GM19438 (cell line): ENCODE results near the gene DGKA.
A peak's percentile ranks its signal among the peaks of the same experiment; 100 is the strongest.
"Not testable (repeated sequence)": the region's sequence is repeated elsewhere in the genome, so short reads cannot be mapped to it uniquely, and the experiment has no call there.

Experiments
- ATAC-seq: cut with Tn5 transposase; IDR thresholded peaks from one replicate; pipeline ENCODE4 v1.9.1; 2021; ENCODE audit warnings: low read depth; ENCODE audit not compliant: unreplicated experiment

Gene DGKA

DNA sequence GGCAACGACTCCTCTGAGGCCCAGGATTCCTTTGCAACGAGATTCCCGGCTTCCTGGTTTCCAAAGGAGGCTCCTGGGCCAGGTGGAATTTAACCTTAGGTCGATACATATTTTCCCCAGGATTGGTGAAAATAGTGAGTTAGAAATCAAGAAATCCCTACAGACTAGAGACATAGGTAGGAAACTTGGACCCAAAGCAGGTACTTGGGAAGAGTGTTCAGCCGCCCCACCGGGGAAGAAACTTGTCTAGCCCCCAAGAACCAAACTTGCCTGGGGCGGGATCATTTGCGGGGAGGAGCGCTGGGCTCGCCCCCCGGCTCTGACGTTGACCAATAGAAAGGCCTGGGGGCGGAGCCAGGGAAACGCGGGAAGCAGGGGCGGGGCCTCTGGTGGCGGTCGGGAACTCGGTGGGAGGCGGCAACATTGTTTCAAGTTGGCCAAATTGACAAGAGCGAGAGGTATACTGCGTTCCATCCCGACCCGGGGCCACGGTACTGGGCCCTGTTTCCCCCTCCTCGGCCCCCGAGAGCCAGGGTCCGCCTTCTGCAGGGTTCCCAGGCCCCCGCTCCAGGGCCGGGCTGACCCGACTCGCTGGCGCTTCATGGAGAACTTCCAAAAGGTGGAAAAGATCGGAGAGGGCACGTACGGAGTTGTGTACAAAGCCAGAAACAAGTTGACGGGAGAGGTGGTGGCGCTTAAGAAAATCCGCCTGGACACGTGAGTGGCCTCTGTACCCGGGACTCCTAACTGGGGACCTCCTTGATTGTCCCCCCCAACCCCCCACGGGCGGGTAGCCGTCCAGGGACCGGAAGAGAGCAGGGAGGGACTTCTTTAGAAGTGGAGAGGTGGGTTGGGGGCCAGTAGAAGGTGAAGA lies 35.7 kb downstream of the DGKA start, which contains the start of gene CDK2:
CDK2 (plus strand) TSS at position 423 of the 874 bp plus-strand sequence; CDS start at position 602, 179 bp downstream.
- peak; percentile 97 for ATAC-seq

DNA sequence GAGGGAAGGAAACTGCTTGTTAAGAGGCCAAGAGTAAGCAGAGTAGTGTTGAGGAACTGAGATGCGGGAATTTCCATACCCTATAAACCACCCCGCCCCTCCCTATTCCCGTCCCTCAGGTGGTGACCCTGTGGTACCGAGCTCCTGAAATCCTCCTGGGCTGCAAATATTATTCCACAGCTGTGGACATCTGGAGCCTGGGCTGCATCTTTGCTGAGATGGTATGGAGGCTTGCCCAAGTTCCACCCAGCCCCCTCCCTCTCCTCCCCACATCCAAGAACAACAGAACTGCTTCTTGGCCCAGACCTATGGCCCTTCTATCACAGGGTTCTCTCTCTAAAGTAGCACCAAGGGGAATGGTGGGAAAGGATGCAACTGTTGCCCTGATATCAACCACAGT lies 38.4 kb downstream of the DGKA start:
- ATAC-seq: no peak

DNA sequence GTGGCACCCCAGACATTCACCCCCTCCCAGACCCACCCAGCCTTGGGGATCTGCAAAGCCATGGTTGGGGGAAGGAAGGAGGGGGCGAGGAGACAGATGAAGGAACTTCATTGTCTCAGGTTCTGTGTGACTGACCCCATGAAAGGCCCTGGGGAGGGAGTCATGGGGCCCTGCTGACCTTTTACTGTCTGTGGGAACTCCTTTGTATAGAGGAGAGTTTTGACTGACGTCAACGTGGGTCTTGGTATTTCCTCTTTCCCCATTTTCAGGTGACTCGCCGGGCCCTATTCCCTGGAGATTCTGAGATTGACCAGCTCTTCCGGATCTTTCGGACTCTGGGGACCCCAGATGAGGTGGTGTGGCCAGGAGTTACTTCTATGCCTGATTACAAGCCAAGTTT lies 39.8 kb downstream of the DGKA start:
- ATAC-seq: no peak

DNA sequence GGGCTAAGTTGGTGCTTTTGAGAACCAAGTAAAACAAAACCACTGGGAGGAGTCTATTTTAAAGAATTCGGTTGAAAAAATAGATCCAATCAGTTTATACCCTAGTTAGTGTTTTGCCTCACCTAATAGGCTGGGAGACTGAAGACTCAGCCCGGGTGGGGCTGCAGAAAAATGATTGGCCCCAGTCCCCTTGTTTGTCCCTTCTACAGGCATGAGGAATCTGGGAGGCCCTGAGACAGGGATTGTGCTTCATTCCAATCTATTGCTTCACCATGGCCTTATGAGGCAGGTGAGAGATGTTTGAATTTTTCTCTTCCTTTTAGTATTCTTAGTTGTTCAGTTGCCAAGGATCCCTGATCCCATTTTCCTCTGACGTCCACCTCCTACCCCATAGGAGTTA lies 41.1 kb downstream of the DGKA start:
- no peak for ATAC-seq

DNA sequence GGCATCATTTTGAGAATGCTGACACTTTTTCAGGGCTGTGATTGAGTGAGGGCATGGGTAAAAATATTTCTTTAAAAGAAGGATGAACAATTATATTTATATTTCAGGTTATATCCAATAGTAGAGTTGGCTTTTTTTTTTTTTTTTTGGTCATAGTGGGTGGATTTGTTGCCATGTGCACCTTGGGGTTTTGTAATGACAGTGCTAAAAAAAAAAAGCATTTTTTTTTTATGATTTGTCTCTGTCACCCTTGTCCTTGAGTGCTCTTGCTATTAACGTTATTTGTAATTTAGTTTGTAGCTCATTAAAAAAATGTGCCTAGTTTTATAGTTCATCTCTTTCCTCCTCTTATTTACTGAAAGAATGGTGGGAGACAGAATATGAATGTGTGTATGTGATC lies 41.5 kb downstream of the DGKA start:
- no peak for ATAC-seq

DNA sequence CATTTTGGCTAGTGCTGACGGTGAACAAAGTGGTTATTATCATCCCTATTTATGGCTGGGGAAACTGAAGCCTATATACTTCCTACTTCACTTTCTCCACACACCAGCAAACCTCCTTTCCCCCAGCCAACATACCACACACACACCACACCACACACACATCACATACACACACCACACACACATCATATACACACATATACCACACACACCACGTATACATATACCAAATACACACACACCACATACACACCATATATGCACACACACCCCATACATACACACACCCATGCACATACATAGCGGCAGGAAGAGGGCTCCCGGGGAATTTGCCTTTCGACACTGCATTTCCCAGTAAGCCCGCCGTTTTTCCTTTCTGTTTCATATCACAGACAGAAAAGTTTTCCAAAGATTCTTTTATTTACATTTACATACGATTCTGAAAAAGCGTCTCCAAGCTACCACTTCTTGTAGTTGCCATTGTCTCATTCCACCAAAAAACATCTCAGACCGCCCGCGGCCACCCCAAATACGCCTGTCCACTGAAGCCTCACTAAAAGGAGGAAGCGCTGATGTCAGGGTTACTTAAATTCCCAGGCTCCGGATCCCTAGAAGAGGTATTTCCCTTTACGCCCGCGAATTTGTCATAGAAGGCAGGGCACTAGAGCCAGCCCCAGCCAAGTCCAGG lies 42.1 kb downstream of the DGKA start:
- no peak for ATAC-seq

DNA sequence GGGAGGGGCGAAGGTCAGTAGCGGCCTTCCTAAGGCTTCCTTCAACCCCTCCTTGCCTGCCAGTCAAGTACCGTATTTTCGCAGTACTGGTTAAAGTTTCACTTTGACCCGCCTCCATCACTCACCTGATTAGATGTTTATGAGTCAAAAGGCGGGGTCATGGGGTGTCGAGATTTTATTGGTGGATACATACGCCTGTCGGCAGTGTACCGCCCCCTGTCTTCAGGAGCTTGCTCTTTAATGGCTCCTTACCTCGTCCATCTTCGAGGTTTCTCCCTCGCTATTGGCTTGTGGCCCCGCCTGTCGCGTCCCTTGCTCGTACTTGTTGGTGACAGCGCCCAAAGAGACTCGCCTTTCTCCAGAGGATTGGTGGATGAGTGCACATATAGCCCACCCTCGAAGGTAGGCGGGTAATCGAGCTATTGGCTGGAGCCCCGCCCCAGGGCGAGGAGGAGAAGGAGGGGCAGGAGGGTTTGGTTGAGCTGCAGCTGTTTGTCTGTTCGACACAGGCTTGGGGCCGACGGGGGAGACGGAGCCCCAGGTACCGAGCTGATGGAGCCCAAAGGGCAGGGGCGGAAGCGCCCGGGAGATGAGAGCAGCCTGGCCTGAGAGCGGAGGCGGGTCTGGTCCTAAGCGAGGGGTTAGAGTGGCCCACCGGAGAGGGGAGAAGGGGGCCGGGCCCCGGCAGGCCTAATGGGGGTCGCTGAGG lies 42.8 kb downstream of the DGKA start, which contains the start of gene RAB5B:
RAB5B (plus strand) TSS at position 480 of the 709 bp plus-strand sequence. CDS start 12,883 bp downstream, outside the sequence.
- peak; percentile 90 for ATAC-seq

DNA sequence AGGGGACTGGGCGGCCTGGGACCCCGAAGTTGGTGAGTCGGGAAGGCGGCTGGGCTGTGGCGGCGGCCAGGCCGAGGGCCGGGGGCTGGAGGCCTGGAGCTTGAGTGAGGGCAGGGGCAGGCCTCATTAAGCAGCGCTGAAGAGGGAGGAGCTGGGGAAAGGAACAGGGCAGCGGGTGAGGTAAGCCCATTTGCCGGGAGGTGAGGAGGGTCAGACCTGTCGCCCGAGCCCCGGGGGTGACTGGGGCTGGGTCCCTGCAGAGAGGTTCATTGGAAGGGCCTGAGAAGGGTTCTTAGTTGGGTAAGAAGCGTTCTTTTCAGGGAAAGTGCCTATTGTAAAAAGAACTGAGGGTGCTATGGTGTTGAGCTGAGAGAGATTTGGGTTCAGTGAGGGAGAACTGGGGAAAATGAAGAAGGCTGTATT lies 43.4 kb downstream of the DGKA start:
- peak; percentile 10 for ATAC-seq

DNA sequence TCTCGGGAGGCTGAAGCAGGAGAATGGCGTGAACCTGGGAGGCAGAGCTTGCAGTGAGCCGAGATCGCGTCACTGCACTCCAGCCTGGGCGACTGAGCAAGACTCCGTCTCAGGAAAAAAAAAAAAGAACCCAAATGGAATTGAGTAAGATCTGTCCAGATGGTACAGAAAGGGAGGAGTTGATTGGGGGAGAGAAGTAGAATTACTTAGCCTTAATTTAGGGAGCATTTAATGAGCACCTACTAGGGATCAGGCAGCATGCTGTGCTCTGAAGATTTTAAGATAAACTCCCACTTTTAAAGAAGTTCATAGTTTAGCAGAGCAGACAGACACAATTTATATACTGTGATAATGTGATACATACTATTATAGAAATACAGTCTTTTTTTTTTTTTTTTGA lies 47.4 kb downstream of the DGKA start:
- no peak for ATAC-seq

DNA sequence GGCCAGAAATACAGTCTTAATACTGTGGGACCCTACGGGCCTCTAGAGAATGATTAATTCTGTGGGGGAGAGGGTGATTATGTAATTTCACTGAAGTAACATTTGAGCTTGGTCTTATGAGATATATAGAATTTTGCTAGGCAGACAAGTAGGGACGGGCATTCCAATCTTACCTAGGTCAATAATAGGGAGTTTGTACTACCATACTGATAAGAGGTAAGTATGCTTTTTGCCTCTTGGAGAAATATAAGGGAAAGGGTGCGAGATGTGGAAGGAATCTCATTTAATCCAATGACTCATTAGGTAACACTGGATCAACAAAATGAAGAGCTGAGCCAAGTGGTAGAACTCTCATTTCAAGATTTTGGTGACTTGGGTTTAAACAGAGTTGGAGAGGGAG lies 48.1 kb downstream of the DGKA start:
- ATAC-seq: no peak

DNA sequence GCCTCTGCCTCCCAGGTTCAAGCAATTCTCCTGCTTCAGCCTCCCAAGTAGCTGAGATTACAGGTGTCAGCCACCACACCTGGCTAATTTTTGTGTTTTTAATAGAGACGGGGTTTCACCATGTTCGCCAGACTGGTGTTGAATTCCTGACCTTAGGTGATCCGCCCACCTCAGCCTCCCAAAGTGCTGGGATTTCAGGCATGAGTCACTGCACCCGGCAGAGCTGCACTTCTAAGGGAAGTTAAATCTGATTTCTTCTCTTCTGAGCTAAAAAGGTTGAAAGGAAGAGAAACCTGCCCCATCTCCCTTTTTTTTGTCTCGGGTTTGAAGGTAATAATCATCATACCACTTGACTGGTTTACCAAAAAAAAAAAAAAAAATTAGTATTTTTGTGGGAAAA lies 50.9 kb downstream of the DGKA start:
- ATAC-seq: not testable (repeated sequence)

DNA sequence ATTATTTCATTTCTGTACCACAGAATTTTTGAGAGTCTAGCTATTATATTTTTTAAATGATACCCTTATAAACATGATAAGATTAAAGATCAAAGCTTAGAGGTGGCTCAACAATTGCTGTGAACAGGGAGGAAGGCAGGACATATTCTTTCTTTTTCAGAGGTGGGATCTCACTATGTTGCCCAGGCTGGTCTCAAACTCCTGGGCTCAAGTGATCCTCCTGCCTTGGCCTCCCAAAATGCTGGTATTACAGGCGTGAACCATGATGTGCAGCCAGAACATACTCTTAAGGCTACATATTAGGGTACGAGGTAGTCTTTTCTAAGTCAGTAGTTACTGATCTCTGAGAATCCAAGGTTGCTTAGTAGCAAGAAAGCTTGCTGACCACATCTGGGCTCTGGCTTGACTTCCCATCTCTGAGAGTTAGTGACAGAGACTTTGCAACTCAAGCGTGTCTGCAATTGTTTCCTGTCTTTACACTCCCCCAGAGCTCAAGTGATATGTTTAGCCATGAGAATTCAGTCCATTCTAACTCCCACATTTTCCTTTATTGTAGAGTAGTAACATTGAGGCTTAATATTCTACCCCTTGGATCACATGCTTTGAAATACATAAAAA lies 51.5 kb downstream of the DGKA start:
- ATAC-seq: peak; percentile 80

DNA sequence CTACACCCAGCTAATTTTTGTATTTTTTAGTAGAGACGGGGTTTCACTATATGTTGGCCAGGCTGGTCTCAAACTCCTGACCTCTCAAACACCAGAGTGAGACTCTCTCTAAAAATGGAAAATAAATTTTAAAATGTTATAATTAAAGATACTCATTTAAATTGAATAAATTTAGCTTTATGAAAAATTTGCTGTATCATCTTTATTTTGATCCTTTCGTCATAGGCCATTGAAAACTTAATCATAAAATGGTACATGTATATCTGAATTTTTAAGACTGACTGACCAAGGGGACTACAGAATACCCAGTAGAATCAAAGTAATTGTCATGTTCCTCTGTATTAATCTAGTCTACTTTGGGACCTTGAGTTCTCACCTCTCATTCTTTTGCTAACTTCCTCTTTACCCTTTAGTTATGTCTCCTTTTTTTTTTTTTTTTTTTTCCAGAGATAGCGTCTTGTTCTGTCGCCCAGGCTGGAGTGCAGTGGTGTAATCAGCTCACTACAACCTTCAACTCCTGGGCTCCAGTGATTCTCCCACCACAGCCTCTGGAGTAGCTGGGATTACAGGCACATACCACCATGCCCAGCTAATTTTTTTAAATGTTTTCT lies 52.4 kb downstream of the DGKA start:
- no peak for ATAC-seq

DNA sequence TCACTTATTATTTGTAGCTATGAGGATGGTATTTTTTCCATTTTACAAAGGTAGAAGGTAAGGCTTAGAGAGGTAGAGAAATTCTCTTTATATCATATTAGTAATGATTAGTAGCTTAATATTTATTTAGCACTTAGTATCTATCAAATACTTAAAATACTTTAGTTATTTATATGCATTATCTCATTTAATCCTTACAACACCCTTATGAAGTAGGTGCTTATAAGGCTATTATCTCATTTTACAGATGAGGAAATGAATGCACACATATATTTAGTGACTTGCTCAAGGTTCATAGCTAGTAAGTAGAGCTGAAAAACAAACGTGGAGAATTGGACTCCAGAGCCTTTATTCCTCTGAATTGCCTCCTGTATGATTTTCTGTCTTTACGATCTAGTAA lies 53.9 kb downstream of the DGKA start:
- no peak for ATAC-seq

DNA sequence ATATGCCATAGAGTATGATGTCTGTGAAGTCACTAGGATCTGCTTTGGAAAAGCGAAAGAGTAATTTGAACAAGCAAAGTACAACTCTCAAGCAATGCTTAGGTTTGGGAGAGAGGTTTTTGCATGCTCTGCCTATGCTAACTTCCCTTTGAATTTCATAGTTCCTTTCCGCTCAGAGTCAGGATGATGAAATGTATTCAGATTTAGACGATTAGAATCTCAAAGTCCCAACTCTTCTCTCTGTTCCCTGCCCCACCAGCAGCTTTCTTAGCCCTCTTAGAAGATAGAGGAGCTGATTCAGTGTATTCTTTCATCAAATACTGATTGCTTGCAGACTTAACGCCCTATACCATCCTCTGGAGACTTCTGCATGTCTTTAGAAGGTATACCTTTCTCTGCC lies 54.4 kb downstream of the DGKA start:
- ATAC-seq: no peak

DNA sequence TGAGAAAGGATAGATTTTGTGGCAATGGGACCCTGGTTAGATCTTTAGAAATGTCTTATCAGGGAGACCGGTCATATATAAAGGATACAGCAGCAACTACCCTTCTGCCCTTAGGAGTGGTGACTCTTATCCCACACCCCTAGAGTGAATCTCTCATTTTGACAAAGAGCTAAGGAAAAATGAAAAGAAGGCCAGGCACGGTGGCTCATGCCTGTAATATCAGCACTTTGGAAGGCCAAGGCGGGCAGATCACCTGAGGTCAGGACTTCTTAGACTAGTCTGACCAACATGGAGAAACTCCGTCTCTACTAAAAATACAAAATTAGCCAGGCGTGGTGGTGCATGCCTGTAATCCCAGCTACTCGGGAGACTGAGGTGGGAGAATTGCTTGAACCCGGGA lies 55.0 kb downstream of the DGKA start:
- not testable (repeated sequence) for ATAC-seq

DNA sequence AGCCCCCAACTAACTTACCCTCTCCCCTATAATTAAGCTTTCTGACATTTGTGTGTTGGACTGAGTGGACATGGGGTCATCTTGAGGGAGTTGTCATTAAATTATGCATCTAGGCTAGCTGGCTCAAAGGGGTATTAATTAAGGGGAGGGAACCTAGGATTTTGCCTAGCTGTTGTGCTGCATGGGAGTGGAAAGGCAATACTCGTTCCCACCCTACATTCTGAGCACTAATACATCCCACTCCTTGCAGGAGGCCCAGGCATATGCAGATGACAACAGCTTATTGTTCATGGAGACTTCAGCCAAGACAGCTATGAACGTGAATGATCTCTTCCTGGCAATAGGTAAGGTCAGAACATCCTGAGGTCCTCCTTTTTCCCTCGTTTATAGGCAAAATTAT lies 60.1 kb downstream of the DGKA start:
- ATAC-seq: no peak

DNA sequence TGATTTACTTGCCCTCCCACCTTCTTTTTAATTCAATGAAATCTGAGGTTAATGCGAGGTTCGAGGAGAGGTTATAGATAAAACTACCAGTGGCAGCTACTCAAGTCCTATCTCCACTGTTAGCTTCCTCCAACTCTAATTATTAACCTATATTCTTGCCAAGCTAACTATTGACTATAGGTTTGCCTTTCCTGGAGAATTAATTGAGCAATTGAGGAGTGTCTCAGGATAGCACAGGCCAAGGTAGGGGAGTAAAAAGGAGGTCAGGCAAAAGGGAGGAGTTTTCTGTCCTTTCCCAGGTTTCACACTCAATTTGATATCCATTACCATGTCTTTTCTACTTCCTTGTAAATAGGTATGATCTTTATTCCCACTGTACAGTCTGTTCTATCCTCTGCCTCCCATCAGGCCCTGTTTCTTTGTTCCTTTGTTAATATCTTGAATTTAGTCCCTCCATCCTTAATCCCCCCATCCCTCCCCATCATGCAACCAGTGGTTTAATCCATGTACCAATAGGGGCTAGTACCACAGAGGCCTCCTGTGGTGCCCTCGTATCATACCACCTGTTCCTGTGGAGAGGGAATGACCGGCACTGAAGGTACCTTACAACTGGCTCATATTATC lies 62.4 kb downstream of the DGKA start:
- ATAC-seq: no peak

DNA sequence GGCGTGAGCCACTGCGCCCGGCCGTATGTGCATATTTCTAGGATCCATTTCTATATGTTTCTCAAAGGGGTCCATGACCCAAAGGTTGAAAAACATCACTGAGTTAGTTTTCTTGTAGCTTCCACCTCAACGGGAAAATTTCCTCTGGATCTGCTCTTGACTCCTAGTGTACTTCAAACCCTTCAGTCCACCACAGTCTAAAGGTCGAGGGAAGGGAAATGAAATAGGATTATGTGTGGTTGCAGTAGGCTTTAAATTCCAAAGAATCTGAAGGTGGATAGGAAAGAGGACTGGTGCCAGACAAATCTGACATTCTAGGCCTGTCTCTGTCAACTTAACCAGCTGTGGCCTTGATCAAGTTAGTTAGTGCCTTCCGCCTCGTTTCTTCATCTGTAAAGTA lies 64.4 kb downstream of the DGKA start:
- no peak for ATAC-seq

DNA sequence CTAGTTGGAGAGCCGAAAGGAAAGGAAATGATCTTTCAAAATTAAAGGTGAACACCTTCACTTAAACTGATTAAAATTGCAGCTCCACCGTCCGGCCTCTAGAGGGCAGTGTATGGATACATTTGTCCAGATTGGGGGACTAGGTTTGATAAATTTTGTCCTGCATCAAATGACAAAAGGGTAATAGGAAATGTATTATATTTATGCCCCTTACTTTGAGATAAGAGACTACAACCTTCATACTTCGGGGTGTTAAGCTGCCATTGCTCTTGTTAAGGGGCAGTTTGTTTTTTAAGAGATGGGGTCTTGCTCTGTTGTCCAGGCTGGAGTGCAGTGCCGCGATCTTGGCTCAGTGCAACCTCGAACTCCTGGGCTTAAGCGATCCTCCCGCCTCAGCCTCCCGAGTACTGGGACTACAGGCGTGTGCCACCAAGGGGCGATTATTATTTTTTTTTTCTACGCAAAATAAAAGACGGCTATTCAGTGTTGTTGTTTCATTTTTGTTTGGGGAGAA lies 65.3 kb downstream of the DGKA start:
- no peak for ATAC-seq
